SK-N-MC (cell line): ENCODE results near the gene CPSF7.

ENCODE experiments used
- DNase-seq: peaks from one replicate; pipeline ENCODE4 v3.0.0-alpha.2; 2011; ENCODE audit warnings: low read depth, low spot score
- H3K27ac ChIP-seq: fragments of 200-600 bp; sonication (generic); 2 replicates; pipeline ENCODE4 v1.5.1; 2016; ENCODE audit warnings: mixed run types
- H3K36me3 ChIP-seq: fragments of 200-600 bp; sonication (generic); 2 replicates; pipeline ENCODE4 v1.6.1; 2017; ENCODE audit warnings: antibody characterized with exemption, low read length, mixed read lengths; ENCODE audit not compliant: insufficient read depth
- H3K4me3 ChIP-seq: fragments of 200-600 bp; sonication (generic); 2 replicates; pipeline ENCODE4 v1.5.1; 2016
- H3K9ac ChIP-seq: fragments of 200-600 bp; sonication (generic); 2 replicates; pipeline ENCODE4 v1.8.0; 2017; ENCODE audit warnings: mixed run types, mixed read lengths; ENCODE audit not compliant: insufficient read length
- H3K9me3 ChIP-seq: fragments of 200-600 bp; sonication (generic); 2 replicates; pipeline ENCODE4 v1.6.1; 2017; ENCODE audit warnings: low read depth, mild to moderate bottlenecking, antibody characterized with exemption, low read length, moderate library complexity, mixed read lengths
- EZH2 ChIP-seq: fragments of 200-600 bp; sonication (generic); IDR thresholded peaks from one replicate; pipeline ENCODE4 v1.6.1; 2017; ENCODE audit warnings: antibody characterized with exemption
- FOXP2 ChIP-seq: optimal IDR thresholded peaks from 2 replicates; pipeline ENCODE3; 2011; ENCODE audit warnings: mild to moderate bottlenecking, moderate library complexity; ENCODE audit not compliant: insufficient read depth; ENCODE audit errors: extremely low read length, control extremely low read depth
- POLR2AphosphoS5 ChIP-seq: IDR thresholded peaks from 2 replicates; pipeline ENCODE4 v1.6.1; 2012; ENCODE audit warnings: mild to moderate bottlenecking, low read depth, low read length, borderline replicate concordance

The CPSF7 gene

DNA sequence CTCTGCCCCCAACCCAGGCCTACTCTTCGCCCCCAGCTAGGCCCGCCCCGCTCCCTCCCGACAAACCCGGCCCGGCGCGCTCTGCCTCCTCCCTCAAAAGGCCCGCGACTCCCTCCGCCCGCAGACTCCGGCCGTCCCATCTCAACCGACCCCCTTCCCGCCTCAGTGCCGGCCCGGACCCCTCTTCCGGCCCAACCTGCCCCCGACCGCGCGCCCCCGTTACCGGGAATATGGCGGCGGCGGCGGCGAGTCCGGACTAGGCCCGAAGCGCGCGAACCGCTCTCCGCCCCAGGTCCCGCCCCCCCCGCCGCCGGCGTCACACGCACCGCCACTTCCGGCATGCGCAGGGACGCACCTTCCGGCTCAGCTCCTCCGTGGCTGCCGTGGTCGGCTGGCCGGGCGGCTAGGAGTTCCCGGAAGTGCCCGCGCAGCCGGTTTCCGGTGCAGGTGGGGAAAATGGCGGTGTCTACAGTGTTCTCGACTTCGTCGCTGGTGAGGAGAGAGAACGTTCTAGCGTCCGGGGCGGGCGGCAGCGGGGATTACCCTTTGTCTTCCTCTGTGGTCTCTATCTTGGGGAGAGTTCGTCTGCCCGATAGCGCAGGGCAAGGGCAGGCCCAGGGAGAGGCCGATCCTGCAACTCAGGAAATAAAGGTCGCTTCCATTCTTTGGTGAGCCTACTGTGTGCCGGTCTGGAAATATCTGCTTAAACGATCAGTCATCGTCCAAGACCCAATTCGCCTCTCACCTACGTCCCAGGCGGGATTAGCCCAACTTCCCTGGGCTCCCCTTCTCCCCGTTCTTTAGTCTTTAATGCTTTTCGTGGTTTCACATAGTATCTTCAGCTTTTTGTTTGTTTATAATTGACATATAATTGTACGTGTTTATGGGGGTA is at the start of gene CPSF7, which contains the start of gene SDHAF2:
TSS of gene CPSF7 (minus strand) at position 285 of the 892 bp plus-strand sequence. CDS start 740 bp downstream, outside the sequence.
TSS of gene SDHAF2 (plus strand) at position 434 of the 892 bp plus-strand sequence. CDS start at position 457, 23 bp downstream.
- Histone ChIP-seq H3K27ac (peak within 1 kb of the TSS; percentile 91), H3K36me3 (peaks cover 49% of the 10 kb centered on the region), H3K4me3 (peak within 1 kb of the TSS; percentile 86), H3K9me3 (no peaks in the 10 kb centered on the region), H3K9ac (peak within 1 kb of the TSS; percentile 96)
- TF ChIP-seq POLR2AphosphoS5: peak; percentile 97
- TF ChIP-seq EZH2: no peak
- peak; percentile 39 for DNase-seq

DNA sequence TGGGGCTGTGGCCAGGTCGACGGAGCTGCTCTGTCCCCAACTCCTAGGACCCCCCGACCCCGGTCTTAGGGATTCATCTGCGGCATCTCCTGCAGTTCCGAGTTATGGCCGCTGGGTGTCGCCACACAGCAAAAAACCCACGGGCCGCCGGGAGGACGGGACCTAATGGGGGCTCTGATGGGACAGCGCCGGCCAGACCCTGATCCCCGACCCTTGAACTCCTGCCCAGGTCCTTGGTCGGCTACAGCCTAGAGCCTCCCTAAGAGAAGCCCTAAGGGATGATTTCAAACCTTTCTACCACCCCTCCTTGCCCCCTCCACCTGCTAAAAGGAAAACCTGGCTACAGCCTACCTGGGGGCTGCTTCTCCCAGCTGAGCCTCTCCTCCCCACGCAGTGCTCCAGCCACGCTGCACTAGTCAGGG is 48.0 kb upstream of the CPSF7 start:
- Histone ChIP-seq H3K9me3 (no peaks in the 10 kb centered on the region), H3K9ac (no peak overlapping the region), H3K27ac (no peak overlapping the region), H3K4me3 (no peak overlapping the region), H3K36me3 (no peaks in the 10 kb centered on the region)
- TF ChIP-seq POLR2AphosphoS5 (no peak), FOXP2 (no peak), EZH2 (no peak)
- no peak for DNase-seq

DNA sequence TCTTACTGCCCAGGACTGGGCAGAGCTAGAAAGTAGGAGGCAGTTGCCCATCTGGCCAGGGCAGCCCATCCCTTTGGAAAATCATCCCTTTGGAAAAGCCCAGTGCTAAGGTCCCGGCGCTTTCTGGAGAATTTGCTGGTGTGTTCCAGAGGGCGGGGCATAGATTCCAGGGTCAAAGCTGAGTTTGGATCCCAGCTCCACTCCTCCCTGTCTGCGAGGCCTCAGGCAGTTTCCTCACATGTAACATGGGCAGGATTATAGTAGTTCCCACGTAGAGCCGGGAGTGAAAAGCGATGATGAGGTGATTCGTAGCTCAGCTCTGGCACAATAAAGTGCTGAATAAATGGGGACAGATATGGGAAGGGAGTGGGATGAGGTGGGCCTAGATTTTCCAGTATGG is 47.4 kb upstream of the CPSF7 start:
- DNase-seq: no peak
- H3K36me3 ChIP-seq: no peaks in the 10 kb centered on the region
- H3K27ac ChIP-seq: no peak overlapping the region
- no peaks in the 10 kb centered on the region for H3K9me3 ChIP-seq
- TF ChIP-seq EZH2 (no peak), POLR2AphosphoS5 (no peak), FOXP2 (no peak)
- H3K9ac ChIP-seq: no peak overlapping the region
- no peak overlapping the region for H3K4me3 ChIP-seq

- Histone ChIP-seq H3K9me3 (no peaks in the 10 kb centered on the region), H3K36me3 (no peaks in the 10 kb centered on the region), H3K4me3 (no peak overlapping the region), H3K9ac (no peak overlapping the region), H3K27ac (no peak overlapping the region)
- DNase-seq: no peak
- TF ChIP-seq FOXP2 (no peak), POLR2AphosphoS5 (no peak), EZH2 (no peak)
Measured at GRCh38 chr11:61476371-61476770, 46.6 kb upstream of the CPSF7 start.

DNA sequence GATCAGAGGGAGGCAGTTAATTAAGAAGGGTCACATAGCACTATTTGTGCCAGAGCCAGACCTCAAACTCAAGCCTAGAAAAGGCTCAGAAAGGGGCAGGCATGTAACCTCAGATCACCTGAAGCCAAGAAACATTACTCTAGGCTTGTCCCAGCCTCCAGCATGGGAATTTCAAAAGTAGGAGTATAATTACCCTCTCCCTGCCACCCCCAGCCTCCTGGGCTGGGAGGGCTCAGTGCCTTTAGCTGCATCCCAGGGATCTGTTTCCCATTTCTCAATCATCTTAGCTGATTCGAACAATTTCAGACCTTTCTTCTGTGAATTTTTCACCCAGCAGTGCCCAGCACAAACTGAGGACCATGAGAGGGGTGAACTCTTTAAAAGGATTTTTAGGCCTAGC is 45.7 kb upstream of the CPSF7 start:
- H3K4me3 ChIP-seq: no peak overlapping the region
- TF ChIP-seq FOXP2 (no peak), POLR2AphosphoS5 (no peak), EZH2 (no peak)
- H3K36me3 ChIP-seq: no peaks in the 10 kb centered on the region
- H3K9ac ChIP-seq: no peak overlapping the region
- DNase-seq: no peak
- H3K27ac ChIP-seq: no peak overlapping the region
- no peaks in the 10 kb centered on the region for H3K9me3 ChIP-seq

- no peak for TF ChIP-seq EZH2
- no peak for TF ChIP-seq POLR2AphosphoS5
- TF ChIP-seq FOXP2: no peak
- no peak overlapping the region for H3K4me3 ChIP-seq
- no peak for DNase-seq
- no peaks in the 10 kb centered on the region for H3K36me3 ChIP-seq
- no peak overlapping the region for H3K27ac ChIP-seq
- no peak overlapping the region for H3K9ac ChIP-seq
- no peaks in the 10 kb centered on the region for H3K9me3 ChIP-seq
Measured at GRCh38 chr11:61474013-61474643, 44.4 kb upstream of the CPSF7 start.

DNA sequence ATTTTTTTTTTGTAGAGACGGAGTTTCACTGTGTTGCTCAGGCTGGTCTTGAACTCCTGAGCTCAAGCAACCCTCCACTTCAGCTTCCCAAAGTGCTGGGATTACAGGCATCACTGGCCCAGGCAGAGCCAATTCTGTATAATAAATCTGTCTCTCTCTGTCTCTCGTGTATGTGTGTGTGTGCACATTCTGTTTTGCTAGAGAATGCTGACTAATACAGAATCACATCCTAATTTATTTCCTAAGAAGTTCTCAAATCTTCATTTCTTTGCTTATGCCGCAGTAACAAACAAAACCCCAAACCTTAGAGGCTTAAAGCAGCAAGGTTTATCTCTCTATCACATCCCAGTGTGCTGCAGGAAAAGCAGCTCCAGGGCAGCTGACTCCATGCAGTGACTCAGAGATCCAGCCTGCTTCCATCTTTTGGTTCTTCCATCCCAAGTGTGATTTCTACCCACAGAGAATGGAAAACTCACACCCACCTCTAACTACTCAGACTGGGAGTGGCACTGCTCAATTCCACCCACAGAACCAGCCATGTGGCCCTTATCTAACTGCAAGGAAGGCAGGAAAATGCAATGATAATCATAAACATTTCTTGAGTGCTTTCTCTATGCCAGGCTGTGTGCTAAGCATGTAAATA is 43.7 kb upstream of the CPSF7 start:
- TF ChIP-seq EZH2 (no peak), POLR2AphosphoS5 (no peak), FOXP2 (no peak)
- Histone ChIP-seq H3K9me3 (no peaks in the 10 kb centered on the region), H3K9ac (no peak overlapping the region), H3K4me3 (no peak overlapping the region), H3K36me3 (no peaks in the 10 kb centered on the region), H3K27ac (no peak overlapping the region)
- DNase-seq: no peak

- H3K36me3 ChIP-seq: no peaks in the 10 kb centered on the region
- TF ChIP-seq FOXP2 (no peak), EZH2 (no peak), POLR2AphosphoS5 (no peak)
Measured at GRCh38 chr11:61472868-61473267, 43.1 kb upstream of the CPSF7 start.

More at GRCh38 chr11:61472868-61473267, 43.1 kb upstream of the CPSF7 start:
- no peak for DNase-seq
- Histone ChIP-seq H3K4me3 (no peak overlapping the region), H3K9ac (no peak overlapping the region), H3K27ac (no peak overlapping the region), H3K9me3 (no peaks in the 10 kb centered on the region)
